LNCAP (cell line): ENCODE data around the gene KRT7.

Experiments
- TF ChIP-seq, protein P1 (sequence below): fragments of 450-650 bp; IDR thresholded peaks from 2 replicates; pipeline ENCODE4 v1.5.1; 2017; ENCODE audit warnings: mild to moderate bottlenecking

KRT7 gene

DNA sequence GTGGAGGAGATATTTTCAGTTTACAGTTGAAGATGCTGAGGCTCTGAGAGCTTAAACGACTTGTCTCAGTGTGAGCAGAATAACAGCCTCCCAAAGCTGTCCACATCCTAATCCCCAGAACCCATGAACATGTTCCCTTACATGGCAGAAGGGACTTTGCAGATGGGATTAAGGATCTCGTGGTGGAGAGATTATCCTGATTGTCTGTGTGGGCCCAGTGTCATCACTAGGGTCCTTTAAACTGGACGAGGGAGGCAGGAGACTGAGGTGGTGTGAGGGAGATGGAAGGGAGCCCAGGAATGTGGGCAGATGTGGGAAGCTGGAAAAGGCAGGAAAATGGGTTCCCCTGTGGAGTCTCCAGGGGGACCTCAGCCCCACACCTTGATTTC is 31.6 kb upstream of the KRT7 start:
- TF ChIP-seq, protein P1, sequence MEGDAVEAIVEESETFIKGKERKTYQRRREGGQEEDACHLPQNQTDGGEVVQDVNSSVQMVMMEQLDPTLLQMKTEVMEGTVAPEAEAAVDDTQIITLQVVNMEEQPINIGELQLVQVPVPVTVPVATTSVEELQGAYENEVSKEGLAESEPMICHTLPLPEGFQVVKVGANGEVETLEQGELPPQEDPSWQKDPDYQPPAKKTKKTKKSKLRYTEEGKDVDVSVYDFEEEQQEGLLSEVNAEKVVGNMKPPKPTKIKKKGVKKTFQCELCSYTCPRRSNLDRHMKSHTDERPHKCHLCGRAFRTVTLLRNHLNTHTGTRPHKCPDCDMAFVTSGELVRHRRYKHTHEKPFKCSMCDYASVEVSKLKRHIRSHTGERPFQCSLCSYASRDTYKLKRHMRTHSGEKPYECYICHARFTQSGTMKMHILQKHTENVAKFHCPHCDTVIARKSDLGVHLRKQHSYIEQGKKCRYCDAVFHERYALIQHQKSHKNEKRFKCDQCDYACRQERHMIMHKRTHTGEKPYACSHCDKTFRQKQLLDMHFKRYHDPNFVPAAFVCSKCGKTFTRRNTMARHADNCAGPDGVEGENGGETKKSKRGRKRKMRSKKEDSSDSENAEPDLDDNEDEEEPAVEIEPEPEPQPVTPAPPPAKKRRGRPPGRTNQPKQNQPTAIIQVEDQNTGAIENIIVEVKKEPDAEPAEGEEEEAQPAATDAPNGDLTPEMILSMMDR: no peak

DNA sequence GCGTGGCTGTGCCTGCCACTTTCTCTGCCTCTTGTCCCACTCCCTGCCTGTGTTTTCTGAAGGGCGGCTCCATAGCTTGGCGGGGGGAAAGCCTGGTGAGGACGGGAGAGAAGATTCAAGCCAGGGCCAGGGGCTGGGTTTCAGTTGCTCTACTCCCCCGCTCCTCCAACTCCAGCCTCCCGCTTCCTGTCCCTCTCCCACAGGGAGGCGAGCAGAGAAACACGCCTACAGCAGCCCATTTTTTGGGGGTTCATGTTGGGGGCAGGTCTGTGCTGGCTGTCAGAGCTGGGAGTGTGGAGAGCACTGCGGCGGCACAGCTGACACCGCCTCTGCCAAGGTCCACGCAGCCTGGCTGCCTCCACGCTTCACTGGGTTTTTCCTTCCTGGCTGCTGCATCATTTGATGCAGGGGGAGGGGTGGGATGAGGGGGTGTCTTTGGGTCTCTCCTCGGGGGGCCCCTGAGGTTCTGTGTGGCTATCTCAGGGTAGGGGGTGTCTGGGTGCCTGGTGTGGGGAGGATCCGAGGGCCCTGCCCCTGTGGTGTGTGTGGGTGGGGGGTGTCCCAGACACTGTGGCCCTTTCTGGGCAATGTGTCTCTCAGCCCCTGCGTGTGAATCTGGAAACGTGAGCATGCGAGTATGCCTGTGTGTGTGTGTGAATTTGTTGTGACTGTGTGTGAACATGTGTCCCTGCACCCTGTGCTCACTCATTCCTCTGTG is 30.5 kb upstream of the KRT7 start:
- TF ChIP-seq, protein P1: no peak

DNA sequence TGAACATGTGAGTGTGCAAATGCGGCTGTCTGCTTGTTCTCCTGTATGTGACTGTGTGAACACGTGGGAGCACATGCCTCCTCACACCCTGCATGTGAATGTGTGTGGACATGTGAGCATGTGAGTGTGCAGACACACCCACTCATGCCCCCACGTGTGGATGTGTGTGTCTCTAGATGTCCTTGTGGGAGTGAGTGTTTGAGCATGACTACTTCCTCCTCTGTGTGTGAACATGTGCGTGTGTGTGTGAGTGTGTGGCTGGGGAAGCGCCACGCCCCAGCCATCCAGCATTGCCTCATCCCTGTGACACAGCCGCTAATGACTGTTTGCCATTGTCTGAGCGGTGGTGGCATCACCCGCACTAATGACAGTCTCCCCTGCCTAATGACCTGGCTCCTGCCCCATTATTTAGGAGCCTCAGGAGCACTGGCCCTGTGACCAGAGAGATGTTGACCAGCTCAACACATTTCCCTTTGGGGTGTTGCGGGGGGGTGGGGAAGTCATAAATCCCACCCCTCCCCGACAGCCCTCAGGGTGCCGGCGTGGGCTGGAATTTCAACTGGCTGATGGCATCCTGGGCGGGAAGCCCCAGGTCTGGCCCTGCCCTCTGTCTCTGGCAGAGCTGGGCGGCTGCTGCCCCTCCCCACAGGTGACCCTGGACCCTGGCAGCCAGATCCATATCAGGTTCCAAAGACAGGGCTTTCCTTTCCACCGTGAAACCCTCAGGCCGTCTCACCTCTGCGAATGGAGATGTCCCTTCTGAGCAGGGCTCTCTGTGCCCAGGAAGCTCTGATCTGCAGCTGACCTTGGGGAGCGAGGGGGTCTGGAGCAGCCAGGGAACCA is 29.7 kb upstream of the KRT7 start:
- TF ChIP-seq, protein P1: no peak

DNA sequence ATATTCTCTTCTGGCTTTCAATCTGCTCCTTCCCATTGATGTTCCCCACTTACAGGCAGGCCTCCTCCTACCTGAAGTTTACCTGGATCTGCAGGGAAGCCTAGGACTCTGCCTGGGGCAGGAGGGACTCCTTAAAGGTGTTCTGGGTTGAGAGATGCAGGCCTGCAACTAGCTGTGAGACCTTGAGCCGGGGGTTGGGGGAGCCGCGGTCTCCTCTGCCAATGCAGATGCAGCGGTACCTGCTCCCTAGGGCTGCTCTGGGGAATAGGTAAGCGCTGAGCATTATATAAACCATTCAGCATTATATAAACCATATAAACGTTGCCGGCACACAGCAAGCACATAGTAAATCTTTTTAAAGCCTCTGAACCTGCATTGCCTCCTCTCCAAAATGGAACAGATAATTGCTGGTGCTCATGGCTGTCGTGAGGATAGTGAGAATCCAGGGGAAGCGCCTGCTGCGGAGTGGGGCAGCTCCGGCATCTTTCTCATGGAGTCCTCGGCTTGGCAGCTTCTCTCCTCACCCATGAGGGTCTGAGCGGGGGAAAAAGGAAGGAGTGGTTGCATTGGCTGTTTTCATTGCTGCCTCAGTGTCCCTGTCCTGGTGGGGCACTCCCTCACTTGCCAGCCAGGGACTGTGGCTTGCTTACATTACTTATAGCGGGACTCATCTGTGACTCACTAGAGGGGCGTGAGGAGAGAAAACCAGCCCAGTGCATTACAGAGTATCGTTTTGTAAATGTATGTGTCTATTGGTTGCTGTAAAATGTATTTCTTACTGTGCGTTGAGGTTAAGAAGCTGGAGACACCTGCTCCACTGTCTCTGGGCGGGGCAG is 28.7 kb upstream of the KRT7 start:
- TF ChIP-seq, protein P1: no peak

DNA sequence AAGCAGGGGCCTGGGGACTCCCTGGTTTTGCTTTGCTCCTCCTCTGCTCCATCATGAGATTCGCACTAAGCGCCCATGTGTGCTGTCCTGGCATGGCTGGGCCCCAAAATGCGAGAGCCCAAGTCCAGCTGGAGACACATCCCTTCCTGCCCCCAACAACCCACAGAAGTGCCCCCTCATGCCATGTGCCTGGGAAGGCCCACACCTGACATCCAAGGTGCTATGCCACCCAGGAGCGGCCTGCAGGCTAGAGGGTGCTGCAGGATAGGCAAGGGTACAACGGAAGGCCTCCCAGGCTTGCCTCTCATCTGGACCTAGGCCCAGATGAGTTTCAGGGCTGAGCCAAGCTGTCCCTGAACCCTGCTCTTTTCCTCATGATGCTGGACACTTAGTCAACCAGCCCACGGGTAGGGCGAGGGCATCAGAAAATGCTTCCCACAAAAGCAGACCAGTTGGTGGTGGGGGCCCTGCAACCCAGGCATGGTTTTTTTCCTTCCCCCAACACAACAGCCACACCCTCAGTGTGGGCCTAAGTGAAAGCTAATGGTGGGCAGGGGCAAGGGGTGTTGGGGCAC is 28.0 kb upstream of the KRT7 start:
- TF ChIP-seq, protein P1: no peak

DNA sequence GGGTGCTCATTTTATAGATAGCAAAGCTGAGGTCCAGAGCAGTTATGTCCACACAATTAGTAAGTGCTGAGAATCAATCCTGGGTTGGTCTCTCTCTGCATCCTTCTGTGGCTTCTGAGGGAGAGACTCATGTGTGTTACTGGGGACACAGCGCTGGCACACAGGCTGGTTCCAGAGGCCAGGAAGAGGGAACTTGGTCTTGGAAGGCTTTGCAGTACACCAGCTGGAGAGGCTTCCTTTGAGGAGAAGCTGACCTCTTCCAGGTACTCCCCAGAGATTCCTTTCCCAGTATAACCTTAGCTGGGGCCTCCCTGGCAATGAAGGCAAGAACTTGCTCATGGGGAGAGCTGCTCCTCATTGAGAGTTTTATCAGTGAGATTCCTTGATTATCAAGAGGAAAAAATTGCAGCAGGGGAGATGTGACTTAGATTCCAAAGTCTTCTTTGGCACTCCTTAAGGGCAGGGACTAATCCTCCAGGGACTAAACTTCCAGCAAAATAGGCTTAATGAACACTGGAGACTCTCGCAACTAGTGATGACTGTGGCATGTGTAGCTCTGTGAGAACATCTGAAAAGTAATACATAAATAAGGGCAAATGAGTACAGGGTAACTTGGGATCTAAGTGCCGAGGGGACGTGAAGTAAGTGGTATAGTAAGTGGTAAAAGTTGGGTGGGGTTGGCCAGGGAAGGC is 27.3 kb upstream of the KRT7 start:
- TF ChIP-seq, protein P1: no peak
